NOMO-1 treated with DMSO at 0.1 percent for 48 hours (cell line): ENCODE data around the gene FHIP1B.

Experiments
- DNase-seq: peaks from one replicate; lab custom pipeline; 2025; ENCODE audit not compliant: unreplicated experiment; lab: John Stamatoyannopoulos, UW

FHIP1B gene

DNA sequence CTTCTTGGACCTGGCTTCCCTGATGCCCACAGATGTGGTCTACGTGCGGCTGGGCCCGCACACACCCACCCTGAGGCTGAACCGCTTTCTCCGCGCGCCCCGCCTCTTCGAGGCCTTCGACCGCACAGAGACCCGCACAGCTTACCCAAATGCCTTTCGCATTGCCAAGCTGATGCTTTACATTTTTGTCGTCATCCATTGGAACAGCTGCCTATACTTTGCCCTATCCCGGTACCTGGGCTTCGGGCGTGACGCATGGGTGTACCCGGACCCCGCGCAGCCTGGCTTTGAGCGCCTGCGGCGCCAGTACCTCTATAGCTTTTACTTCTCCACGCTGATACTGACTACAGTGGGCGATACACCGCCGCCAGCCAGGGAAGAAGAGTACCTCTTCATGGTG lies 5.7 kb upstream of the FHIP1B start:
- no peak for DNase-seq

DNA sequence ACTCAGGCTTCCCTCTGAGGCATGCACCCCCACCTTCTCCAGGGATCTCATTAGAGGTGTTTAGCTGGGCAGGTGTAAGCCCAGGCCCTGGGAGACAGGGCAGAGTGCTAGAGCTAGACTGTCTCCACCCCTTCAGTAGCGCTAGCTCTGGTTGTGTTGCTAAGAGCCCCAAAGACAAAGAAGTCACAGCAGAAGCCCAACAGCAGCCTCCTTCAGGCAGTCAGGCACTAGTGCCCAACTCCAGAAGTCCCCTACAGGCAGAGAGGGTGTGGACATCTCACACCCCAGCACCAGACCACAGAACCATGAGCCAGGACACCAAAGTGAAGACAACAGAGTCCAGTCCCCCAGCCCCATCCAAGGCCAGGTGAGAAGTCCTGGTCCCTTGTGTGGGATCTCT lies 4.5 kb upstream of the FHIP1B start, which contains the start of gene CNGA4:
Gene CNGA4, plus strand, starts transcription at position 188 of the 400 bp plus-strand sequence. Its CDS starts 118 bp downstream, at position 306.
- DNase-seq: no peak

DNA sequence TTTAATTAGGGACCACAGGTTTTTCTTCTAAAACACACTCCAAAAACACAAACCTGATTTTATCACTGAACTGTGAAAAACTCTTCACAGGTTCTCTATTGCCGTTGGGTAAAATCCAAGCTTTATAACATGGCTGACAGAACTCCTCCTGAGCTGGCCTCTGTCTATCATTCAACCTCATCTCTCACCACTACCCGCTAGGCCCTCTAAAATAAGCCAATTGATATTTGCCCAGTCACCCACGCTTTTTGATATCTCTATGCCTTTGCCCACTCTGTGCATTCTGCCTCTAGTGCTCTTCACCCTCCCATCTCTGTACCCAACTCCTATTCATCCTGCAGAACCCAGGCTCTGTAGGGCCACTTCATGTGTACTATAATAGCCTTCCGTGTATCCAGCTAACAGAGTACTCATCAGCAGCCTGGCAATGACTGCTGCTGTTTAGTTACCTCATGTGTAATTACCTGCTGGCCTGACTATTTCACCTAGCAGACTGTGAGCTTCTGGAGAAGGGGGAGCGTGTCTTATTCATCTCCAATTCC lies 3.4 kb upstream of the FHIP1B start:
- DNase-seq: no peak

- DNase-seq: no peak
These were observed 2.8 kb upstream of the FHIP1B start for GRCh38 chr11:6237266-6237665.

DNA sequence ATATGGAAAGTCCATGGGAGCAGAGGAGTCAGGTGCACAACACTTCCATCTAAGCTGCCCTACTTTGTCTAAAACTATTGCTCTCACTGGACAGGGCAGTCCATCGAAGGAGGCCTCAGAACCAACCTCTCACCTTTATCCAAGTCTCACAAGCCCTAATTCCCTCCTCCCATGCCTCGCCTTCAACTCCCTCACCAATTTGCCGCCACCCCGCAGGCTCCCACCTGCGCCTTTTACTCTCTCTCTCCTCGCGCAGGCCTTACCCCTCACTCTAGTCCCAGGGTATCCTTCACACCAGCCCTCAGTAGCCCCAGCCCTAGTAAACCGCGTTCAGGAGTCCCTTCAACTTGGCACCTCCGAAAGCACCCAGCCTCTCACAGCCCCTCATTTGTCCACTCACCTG lies 451 bp downstream of the FHIP1B start:
- no peak for DNase-seq

GRCh38 chr11:6232899-6233298 lies 1.5 kb downstream of the FHIP1B start:
- DNase-seq: no peak

GRCh38 chr11:6229911-6230310 lies 4.5 kb downstream of the FHIP1B start:
- DNase-seq: peak; percentile 57

GRCh38 chr11:6228520-6228919 lies 5.9 kb downstream of the FHIP1B start:
- DNase-seq: no peak

DNA sequence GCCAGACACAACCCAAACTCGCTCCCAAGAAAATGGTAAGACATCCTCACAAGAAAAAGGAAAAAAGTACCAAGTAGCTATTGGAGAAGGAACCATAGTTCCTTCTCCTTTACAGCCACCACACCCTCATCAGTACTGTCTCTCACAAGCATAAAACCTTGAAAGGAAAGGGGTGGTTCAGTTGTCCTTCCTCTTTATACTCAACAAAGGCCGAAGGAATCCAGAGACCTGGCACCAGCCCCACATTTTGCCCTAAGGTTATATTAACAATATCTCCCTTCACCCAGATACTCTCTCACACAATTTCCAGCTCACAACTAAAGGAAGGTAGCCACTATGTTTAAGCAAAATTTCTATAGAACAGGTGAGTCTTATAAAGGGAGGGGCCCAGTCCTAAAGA lies 8.5 kb downstream of the FHIP1B start:
- DNase-seq: peak; percentile 77

- DNase-seq: no peak
These were observed 9.4 kb downstream of the FHIP1B start for GRCh38 chr11:6225024-6225423.

GRCh38 chr11:6224421-6224820 lies 10.0 kb downstream of the FHIP1B start:
- no peak for DNase-seq

DNA sequence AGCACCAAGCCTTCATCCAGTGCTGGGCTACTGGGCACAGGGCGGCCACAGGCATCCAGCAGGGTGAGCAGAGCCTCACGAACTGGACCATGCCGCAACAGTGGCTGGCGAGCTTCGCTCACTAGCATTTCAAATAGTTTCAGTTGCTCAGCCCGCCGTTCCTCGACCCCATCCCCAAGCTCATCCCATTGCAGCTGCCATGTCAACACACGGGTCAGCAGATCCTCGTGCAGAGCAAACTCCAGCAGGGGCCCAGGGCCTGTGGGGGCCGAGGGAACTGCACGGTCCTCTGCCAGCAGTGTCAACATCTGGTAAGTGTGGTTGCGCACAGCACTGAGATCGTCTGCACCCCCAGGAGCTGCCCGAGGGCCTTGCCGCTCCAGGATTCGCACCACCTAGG lies 10.6 kb downstream of the FHIP1B start:
- DNase-seq: no peak

- no peak for DNase-seq
These were observed 15.1 kb downstream of the FHIP1B start for GRCh38 chr11:6219359-6219758.

DNA sequence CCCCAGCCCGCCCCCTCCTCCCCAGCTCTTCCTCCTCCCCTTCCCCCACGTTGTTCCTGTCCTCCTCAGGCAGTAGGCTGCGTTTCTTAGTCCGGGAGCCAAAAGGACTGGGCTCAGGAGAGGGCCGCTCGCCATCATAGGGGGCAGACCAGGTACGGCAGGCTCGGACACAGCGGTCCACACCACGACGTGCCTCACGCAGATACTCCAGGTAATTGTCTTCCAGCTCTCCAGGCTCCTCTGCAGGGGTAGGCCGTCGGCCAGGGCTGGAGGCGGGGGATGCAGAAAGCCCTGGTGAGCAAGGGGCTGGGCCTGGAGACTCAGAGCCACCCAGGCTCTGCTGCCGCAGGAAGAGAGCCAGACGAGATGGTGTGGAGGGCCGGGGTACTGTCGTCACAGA lies 16.7 kb downstream of the FHIP1B start:
- DNase-seq: no peak

GRCh38 chr11:6216501-6216900 lies 17.9 kb downstream of the FHIP1B start:
- no peak for DNase-seq

GRCh38 chr11:6214530-6214929 lies 19.9 kb downstream of the FHIP1B start:
- DNase-seq: no peak

- DNase-seq: no peak
These were observed 24.0 kb downstream of the FHIP1B start for GRCh38 chr11:6210274-6210955.

DNA sequence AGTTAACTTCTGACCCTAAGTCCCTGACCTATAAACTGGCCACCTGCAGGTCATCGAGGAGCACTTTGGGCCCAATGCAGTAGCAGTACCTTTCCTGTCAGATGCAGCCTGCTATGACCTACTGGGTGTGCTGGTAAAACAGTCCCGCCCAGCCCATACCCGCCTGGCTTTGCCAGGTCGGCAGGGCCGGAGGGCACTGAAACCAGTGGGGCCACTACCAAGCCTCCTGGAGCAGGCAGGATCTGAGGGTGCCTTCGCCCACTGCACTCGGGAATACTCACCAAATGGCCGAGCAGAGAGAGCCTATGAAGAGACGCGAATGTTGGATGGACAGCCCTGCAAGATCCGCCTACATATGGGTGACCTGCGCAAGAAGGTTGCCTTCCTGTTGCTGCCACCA lies 24.6 kb downstream of the FHIP1B start:
- no peak for DNase-seq

- no peak for DNase-seq
These were observed 27.8 kb downstream of the FHIP1B start for GRCh38 chr11:6206456-6207180.

- DNase-seq: no peak
These were observed 29.1 kb downstream of the FHIP1B start, which contains the start of gene C11orf42 for GRCh38 chr11:6205366-6205765. C11orf42 (plus strand) TSS chr11:6205557; CDS start chr11:6205616, 59 bp downstream.

DNA sequence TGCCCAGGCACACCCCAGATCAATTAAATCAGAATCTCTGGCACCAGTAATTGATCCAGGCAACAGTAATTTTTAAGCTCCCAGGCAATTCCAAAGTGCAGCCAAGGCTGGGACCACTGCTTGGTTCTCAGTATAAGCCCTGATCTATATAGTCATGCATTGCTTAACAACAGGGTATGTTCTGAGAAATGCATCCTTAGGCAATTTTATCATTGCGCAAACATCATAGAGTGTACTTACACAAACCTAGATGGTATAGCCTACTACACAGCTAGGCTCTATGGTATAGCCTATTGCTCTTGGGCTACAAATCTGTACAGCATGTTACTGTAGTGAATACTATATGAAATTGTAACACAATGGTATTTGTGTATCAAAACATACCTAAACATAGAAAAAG lies 29.7 kb downstream of the FHIP1B start:
- DNase-seq: peak; percentile 87

DNA sequence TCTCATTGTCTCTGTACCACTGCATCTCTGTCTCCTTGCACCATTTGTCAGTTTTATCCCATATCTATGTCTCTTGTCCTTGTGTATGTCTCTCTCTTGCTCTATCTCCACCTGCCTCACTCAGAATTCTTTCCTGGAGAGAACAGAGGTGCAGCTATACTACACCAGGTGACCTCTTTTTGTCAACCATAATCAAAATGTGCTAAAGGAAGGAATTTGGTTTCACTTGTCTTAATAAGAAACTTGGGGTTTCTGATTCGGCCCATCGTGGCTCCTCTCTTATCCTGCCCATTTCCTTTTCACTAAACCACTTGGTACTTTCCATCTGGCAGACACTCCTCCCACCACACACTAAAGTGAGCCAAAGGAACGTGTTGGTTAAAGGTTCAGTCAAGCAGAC lies 31.1 kb downstream of the FHIP1B start:
- no peak for DNase-seq
